Activated effector memory CD4-positive, alpha-beta T cell treated with Interleukin-2 at 50 U/mL for 16 hours (primary cell): Measurements from ENCODE around the gene ALOX15.
"Not testable (repeated sequence)": the region's sequence is repeated elsewhere in the genome, so short reads cannot be mapped to it uniquely, and the experiment has no call there.

Experiments used
- DNase-seq: peaks from one replicate; pipeline ENCODE4 v3.0.0-alpha.2; 2020

Gene ALOX15

GRCh38 chr17:4610656-4611055 is 30.8 kb downstream of the ALOX15 start:
- DNase-seq: no peak

- DNase-seq: no peak
Observed at GRCh38 chr17:4610162-4610561, 31.3 kb downstream of the ALOX15 start.

- no peak for DNase-seq
Observed at GRCh38 chr17:4609761-4610160, 31.7 kb downstream of the ALOX15 start.

- DNase-seq: no peak
Observed at GRCh38 chr17:4607773-4608187, 33.7 kb downstream of the ALOX15 start.

- no peak for DNase-seq
Observed at GRCh38 chr17:4607261-4607741, 34.2 kb downstream of the ALOX15 start.

- no peak for DNase-seq
Observed at GRCh38 chr17:4605826-4606225, 35.7 kb downstream of the ALOX15 start.

GRCh38 chr17:4604736-4605135 is 36.7 kb downstream of the ALOX15 start:
- DNase-seq: not testable (repeated sequence)

GRCh38 chr17:4604111-4604644 is 37.3 kb downstream of the ALOX15 start:
- DNase-seq: no peak

- no peak for DNase-seq
Observed at GRCh38 chr17:4602041-4602440, 39.4 kb downstream of the ALOX15 start.

- DNase-seq: no peak
Observed at GRCh38 chr17:4601326-4601725, 40.2 kb downstream of the ALOX15 start.

- DNase-seq: no peak
Observed at GRCh38 chr17:4600563-4600962, 40.9 kb downstream of the ALOX15 start.

GRCh38 chr17:4599505-4600281 is 41.8 kb downstream of the ALOX15 start:
- DNase-seq: no peak

GRCh38 chr17:4598776-4599504 is 42.5 kb downstream of the ALOX15 start:
- no peak for DNase-seq

GRCh38 chr17:4597975-4598374 is 43.5 kb downstream of the ALOX15 start:
- no peak for DNase-seq

- no peak for DNase-seq
Observed at GRCh38 chr17:4596636-4597380, 44.7 kb downstream of the ALOX15 start.

- DNase-seq: not testable (repeated sequence)
Observed at GRCh38 chr17:4595685-4596342, 45.7 kb downstream of the ALOX15 start.

- peak; percentile 4 for DNase-seq
Observed at GRCh38 chr17:4594931-4595684, 46.4 kb downstream of the ALOX15 start.

GRCh38 chr17:4594406-4594805 is 47.1 kb downstream of the ALOX15 start:
- no peak for DNase-seq

GRCh38 chr17:4593021-4593421 is 48.5 kb downstream of the ALOX15 start:
- DNase-seq: no peak

GRCh38 chr17:4592240-4593005 is 49.1 kb downstream of the ALOX15 start:
- no peak for DNase-seq

- DNase-seq: no peak
Observed at GRCh38 chr17:4591529-4591928, 49.9 kb downstream of the ALOX15 start.
